Heart right ventricle (tissue), 16 donors: Measurements from ENCODE around the gene DNAH14. TPM values are rescaled to one million over a fixed set of nuclear protein-coding genes. Genes with fewer than 3 reads are reported as not detected.
"Not testable (repeated sequence)": the region's sequence is repeated elsewhere in the genome, so short reads cannot be mapped to it uniquely, and the experiment has no call there.

Experiments
- ATAC-seq, 8 donors: fragments of 200-7000 bp; cut with Tn5 transposase; one replicate each; pipeline ENCODE4 v1.9.1; 2020; ENCODE audit warnings: mild to moderate bottlenecking in 8 of 8, moderate library complexity in 8 of 8, moderate number of reproducible peaks in 1 of 8
- DNase-seq, 2 donors: peaks; one replicate each; pipeline ENCODE4 v3.0.0-alpha.2; 2020
- H3K27ac ChIP-seq, 10 donors: fragments of 200-600 bp; sonication (generic) in 2 of 10; one replicate each; pipeline versions ENCODE4 v1.5.0 to v1.8.0; 2020 to 2022; ENCODE audit warnings: mild to moderate bottlenecking in 3 of 10
- H3K27me3 ChIP-seq, 7 donors: fragments of 200-600 bp; one replicate each; pipeline ENCODE4 v1.8.0; 2021 to 2022; ENCODE audit warnings: mild to moderate bottlenecking in 2 of 7
- H3K36me3 ChIP-seq, 9 donors: fragments of 200-600 bp; sonication (generic) in 1 of 9; one replicate each; pipeline versions ENCODE4 v1.5.0 to v1.8.0; 2020 to 2022; ENCODE audit warnings: mild to moderate bottlenecking in 2 of 9
- H3K4me1 ChIP-seq, 9 donors: fragments of 200-600 bp; sonication (generic) in 1 of 9; one replicate each; pipeline versions ENCODE4 v1.5.0 to v1.8.0; 2020 to 2022; ENCODE audit warnings: mild to moderate bottlenecking in 4 of 9
- H3K4me3 ChIP-seq, 10 donors: fragments of 200-600 bp; sonication (generic) in 2 of 10; one replicate each; pipeline versions ENCODE4 v1.5.0 to v1.8.0; 2020 to 2022; ENCODE audit warnings: mild to moderate bottlenecking in 7 of 10, moderate library complexity in 2 of 10
- H3K9me3 ChIP-seq, 11 donors: fragments of 200-600 bp in 10 of 11; sonication (generic) in 2 of 11; one replicate each; pipeline versions ENCODE4 v1.5.0 to v1.8.0; 2013 to 2022; ENCODE audit warnings: mild to moderate bottlenecking in 2 of 11, control low read depth in 1 of 11, moderate library complexity in 1 of 11
- WGBS, 2 donors: extraction: QIAGEN DNeasy Blood & Tissue Kit; methylation state at CpG; one replicate each; pipeline ENCODE4 v1.1.7; 2013; ENCODE audit warnings: inconsistent platforms in 1 of 2; 5-methylcytosine and 5-hydroxymethylcytosine counted together
- intact Hi-C, 10 donors: fragments of 100-400 bp; cut with DNase I; formaldehyde crosslinking; loops; one replicate each; pipeline versions ENCODE4 v1.11.1 to v1.14.2; 2022
- polyA plus RNA-seq, 2 donors: library from polyadenylated mRNA; stranded (reverse); fragments of 200-250 nt; gene quantifications; one replicate each; pipeline ENCODE4 v1.2.3, GENCODE V29; 2013
- total RNA-seq, 10 donors: library from RNA; stranded (reverse); fragmentation: NEBNext Ultra II Directional in 3 of 10; extraction: Animal tissue kit (Norgen Biotek cat#: 25700) in 3 of 10; gene quantifications; one replicate each; pipeline versions ENCODE4 v1.2.1 to v1.2.4, GENCODE V29; 2021 to 2023
- TF ChIP-seq, protein P1 (sequence below), 9 donors: fragments of 200-600 bp; sonication (generic) in 2 of 9; IDR thresholded peaks; one replicate each; pipeline versions ENCODE4 v1.5.0 to v1.8.0; 2021 to 2022; ENCODE audit warnings: antibody characterized with exemption in 9 of 9, mild to moderate bottlenecking in 5 of 9, moderate library complexity in 1 of 9
- donor health status: Arrhythmogenic right ventricular cardiomyopathy.
- donor health status: ischemic (EF 13 %, LVEDD 7.1; RV severe dilation, severe dysfunction).
- donor health status: healthy with polysubstance abuse.
- donor health status: DM: no; HTN: yes; CAD: no.
- donor health status: DM: no; HTN: no; CAD: no.
- donor health status: ischemic (EF 25% LVEDD 6.9; RV normal size, moderate dysfunction).
- donor health status: ischemic (EF 25% LVEDD 5.7; RV mildly dilated, moderate dysfunction).
- donor health status: healthy.
- donor health status: DM: yes; HTN: yes; CAD: no.
- donor health status: Ischemic cardiomyopathy.
- donor health status: ischemic (EF 35%, LVEDD 5.7; RV mildly dilated, moderate dysfunction).
- donor health status: nonischemic (EF 11% LVEDD 7.7; RV severe dilation, severe dysfunction).
- donor health status: DM: yes; HTN: yes; CAD: no.
- donor health status: PGD.
- donor health status: ischemic (EF 29% LVEDD 5.4; RV normal size, mild dysfunction).
- donor health status: nonischemic (EF 23%, LVEDD 6.1; RV moderate dilation, normal function).

DNAH14 gene
- total and polyA plus RNA-seq, 12 donors, result 0.12 to 8.0 (median 2.0) TPM

DNA sequence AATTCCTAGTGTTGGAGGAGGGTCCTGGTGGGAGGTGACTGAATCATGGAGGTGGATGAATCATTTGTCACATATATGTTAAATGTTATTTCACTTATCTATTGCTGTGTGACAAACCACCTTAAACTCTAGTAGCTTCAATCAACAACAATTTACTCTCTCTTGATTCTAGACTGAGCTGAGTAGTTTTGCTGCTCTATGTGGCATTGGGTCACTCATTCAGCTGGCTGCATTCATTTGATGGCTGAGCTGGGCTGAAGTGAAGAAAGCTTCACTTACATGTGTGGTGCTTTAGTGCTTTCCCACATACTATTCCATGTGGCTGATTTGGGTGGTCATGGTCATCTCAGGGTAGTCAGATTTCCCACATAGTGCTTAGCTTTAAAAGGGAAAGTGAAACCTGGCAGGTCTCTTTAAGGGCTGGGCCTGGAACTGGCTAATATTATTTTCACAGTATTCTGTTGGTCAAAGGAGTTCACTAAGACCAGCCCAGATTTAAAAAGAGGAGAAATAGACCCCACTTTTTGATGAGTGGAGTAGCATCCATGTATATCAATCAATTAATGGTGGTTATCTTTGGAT is 10.5 kb downstream of the DNAH14 start:
- intact Hi-C loops, result no loop called here
- Histone ChIP-seq H3K4me3 (no peak overlapping the region), H3K36me3 (no peaks in the 10 kb centered on the region), H3K27ac (no peak overlapping the region), H3K4me1 (no peaks in the 10 kb centered on the region), H3K27me3 (no peaks in the 10 kb centered on the region), H3K9me3 (peaks cover 0 to 45% (median 4%) of the 10 kb centered on the region in 11 donors)
- DNase-seq, result no peak
- TF ChIP-seq, protein P1, sequence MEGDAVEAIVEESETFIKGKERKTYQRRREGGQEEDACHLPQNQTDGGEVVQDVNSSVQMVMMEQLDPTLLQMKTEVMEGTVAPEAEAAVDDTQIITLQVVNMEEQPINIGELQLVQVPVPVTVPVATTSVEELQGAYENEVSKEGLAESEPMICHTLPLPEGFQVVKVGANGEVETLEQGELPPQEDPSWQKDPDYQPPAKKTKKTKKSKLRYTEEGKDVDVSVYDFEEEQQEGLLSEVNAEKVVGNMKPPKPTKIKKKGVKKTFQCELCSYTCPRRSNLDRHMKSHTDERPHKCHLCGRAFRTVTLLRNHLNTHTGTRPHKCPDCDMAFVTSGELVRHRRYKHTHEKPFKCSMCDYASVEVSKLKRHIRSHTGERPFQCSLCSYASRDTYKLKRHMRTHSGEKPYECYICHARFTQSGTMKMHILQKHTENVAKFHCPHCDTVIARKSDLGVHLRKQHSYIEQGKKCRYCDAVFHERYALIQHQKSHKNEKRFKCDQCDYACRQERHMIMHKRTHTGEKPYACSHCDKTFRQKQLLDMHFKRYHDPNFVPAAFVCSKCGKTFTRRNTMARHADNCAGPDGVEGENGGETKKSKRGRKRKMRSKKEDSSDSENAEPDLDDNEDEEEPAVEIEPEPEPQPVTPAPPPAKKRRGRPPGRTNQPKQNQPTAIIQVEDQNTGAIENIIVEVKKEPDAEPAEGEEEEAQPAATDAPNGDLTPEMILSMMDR (IDR thresholded peaks at IDR 0.05), result no peak
- no peak for ATAC-seq

DNA sequence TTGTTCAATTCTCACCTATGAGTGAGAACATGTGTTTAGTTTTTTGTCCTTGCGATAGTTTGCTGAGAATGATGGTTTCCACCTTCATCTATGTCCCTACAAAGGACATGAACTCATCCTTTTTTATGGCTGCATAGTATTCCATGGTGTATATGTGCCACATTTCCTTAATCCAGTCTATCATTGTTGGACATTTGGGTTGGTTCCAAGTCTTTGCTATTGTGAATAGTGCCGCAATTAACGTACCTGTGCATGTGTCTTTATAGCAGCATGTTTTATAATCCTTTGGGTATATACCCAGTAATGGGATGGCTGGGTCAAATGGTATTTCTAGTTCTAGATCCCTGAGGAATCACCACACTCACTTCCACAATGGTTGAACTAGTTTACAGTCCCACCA is 11.3 kb downstream of the DNAH14 start:
- H3K4me1 ChIP-seq, H3K4me3 ChIP-seq, H3K27me3 ChIP-seq, H3K36me3 ChIP-seq, intact Hi-C loops, DNase-seq, H3K27ac ChIP-seq, ATAC-seq: not testable (repeated sequence)
- 96 to 97% methylated on average over 3 of the region's 3 CpGs for WGBS, 2 donors
- peaks cover 0 to 37% (median 4%) of the 10 kb centered on the region in 11 donors for H3K9me3 ChIP-seq

DNA sequence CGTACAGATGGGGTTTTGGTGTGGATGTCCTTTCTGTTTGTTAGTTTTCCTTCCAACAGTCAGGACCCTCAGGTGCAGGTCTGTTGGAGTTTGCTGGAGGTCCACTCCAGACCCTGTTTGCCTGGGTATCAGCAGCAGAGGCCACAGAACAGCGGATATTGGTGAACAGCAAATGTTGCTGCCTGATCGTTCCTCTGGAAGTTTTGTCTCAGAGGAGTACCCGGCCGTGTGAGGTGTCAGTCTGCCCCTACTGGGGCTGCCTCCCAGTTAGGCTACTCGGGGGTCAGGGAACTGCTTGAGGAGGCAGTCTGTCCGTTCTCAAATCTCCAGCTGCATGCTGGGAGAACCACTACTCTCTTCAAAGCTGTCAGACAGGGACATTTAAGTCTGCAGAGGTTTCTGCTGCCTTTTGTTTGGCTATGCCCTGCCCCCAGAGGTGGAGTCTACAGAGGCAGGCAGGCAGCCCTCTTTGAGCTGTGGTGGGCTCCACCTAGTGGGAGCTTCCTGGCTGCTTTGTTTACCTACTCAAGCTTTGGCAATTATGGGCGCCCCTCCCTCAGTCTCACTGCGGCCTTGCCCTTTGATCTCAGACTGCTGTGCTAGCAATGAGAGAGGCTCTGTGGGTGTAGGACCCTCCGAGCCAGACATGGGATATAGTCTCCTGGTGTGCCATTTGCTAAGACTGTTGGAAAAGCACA is 16.3 kb downstream of the DNAH14 start:
- 83 to 88% methylated on average over 10 of the region's 10 CpGs for WGBS, 2 donors
- DNase-seq, H3K27ac ChIP-seq, ATAC-seq, H3K9me3 ChIP-seq, H3K4me1 ChIP-seq, H3K27me3 ChIP-seq, H3K36me3 ChIP-seq, H3K4me3 ChIP-seq: not testable (repeated sequence)
- intact Hi-C loops, result loop anchor here in 1 of 10 donors (5.0 kb wide), 1 partner anchor 117 kb away; no protein-coding TSS in a partner anchor

DNA sequence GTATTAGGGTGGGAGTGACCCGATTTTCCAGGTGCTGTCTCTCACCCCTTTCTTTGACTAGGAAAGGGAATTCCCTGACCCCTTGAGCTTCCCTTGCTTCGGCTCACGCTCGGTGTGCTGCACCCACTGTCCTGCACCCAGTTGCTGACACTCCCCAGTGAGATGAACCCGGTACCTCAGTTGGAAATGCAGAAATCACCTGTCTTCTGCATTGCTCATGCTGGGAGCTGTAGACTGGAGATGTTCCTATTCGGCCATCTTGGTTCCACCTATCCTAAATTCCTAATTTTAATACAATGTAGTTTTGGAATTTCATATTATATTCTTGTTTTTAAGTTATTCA is 16.8 kb downstream of the DNAH14 start:
- not testable (repeated sequence) for H3K27me3 ChIP-seq, H3K4me1 ChIP-seq, H3K27ac ChIP-seq, H3K36me3 ChIP-seq, ATAC-seq, DNase-seq, H3K4me3 ChIP-seq, H3K9me3 ChIP-seq
- intact Hi-C loops, result loop anchor here in 1 of 10 donors (5.0 kb wide), 1 partner anchor 116 kb away; no protein-coding TSS in a partner anchor
- 95% methylated on average over 6 of the region's 6 CpGs for whole genome bisulfite sequencing, 2 donors

DNA sequence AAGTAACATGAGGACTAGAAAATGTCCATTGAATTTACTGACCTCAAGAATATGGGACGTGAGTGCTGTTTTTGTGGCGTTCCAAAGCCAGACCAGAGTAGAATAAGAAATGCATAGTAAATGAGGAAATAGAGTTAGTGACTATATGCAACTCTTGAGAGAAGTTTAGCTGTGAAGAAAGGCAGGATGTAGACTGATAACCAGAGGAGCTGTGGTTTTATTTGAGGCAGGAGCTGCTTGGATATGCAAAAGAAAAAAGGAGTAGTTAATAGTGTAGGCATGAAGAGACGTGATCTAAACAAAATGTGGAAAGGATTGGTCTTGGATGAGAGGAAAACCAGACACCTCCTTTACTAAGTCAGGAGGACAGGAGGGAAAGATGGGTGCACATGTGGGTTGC is 28.2 kb downstream of the DNAH14 start:
- Histone ChIP-seq H3K27ac (no peak overlapping the region), H3K4me1 (no peaks in the 10 kb centered on the region), H3K36me3 (no peaks in the 10 kb centered on the region), H3K27me3 (no peaks in the 10 kb centered on the region), H3K4me3 (no peak overlapping the region), H3K9me3 (no peaks in the 10 kb centered on the region)
- WGBS, 2 donors, result 68 to 76% methylated on average over 3 of the region's 3 CpGs
- intact Hi-C loops, result no loop called here
- TF ChIP-seq, protein P1 (IDR thresholded peaks at IDR 0.05), result no peak
- DNase-seq (no peak), ATAC-seq (no peak)

DNA sequence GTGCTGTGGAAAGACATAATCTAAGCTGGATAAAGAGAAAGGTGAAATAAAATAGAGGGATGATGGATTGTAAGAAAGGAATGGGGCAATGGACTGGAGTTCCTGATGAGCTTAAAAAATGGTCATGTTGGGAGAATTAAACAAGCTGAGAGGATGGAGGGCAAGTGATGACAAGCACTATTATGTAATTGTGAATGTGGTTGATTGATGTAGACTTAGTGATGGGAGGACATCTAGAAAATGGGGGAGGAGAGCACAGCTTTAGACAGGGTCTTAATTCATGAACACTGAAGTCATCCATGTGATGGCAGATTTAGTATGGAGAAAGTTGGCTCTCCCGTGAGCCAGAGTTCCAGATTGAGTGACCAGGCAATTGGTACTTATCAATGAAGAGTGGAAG is 29.0 kb downstream of the DNAH14 start:
- H3K4me3 ChIP-seq, result no peak overlapping the region
- DNase-seq (no peak), ATAC-seq (no peak)
- H3K4me1 ChIP-seq, result no peaks in the 10 kb centered on the region
- no peaks in the 10 kb centered on the region for H3K36me3 ChIP-seq
- WGBS, 2 donors, result 71 to 83% methylated on average over 1 of the region's 1 CpG
- no peaks in the 10 kb centered on the region for H3K27me3 ChIP-seq
- intact Hi-C loops, result no loop called here
- TF ChIP-seq, protein P1 (IDR thresholded peaks at IDR 0.05), result no peak
- H3K9me3 ChIP-seq, result no peaks in the 10 kb centered on the region
- no peak overlapping the region for H3K27ac ChIP-seq
